Skeletal muscle satellite cell (primary cell): Measurements from ENCODE around the gene CCDC197.

Source experiments
- H3K27me3 ChIP-seq: 2 replicates; pipeline ENCODE4 v1.7.0; 2013; ENCODE audit warnings: low read length; ENCODE audit not compliant: control insufficient read depth, insufficient read depth
- H3K36me3 ChIP-seq: 2 replicates; pipeline ENCODE4 v1.7.0; 2013; ENCODE audit warnings: mild to moderate bottlenecking, control low read depth, low read length; ENCODE audit not compliant: insufficient read depth
- H3K4me1 ChIP-seq: 2 replicates; pipeline ENCODE4 v1.7.0; 2013; ENCODE audit warnings: low read length; ENCODE audit not compliant: control insufficient read depth, insufficient read depth
- H3K4me2 ChIP-seq: 2 replicates; pipeline ENCODE4 v1.7.0; 2013; ENCODE audit warnings: mild to moderate bottlenecking, low read length
- H3K4me3 ChIP-seq: 2 replicates; pipeline ENCODE4 v1.7.0; 2013; ENCODE audit warnings: low read length
- H3K9ac ChIP-seq: 2 replicates; pipeline ENCODE4 v1.7.0; 2013; ENCODE audit warnings: mild to moderate bottlenecking, low read depth, low read length, moderate library complexity
- H3K9me3 ChIP-seq: replicated peaks from 2 replicates; pipeline ENCODE4 v1.7.0; 2013; ENCODE audit warnings: mild to moderate bottlenecking, control low read depth, low read length

Gene CCDC197

DNA sequence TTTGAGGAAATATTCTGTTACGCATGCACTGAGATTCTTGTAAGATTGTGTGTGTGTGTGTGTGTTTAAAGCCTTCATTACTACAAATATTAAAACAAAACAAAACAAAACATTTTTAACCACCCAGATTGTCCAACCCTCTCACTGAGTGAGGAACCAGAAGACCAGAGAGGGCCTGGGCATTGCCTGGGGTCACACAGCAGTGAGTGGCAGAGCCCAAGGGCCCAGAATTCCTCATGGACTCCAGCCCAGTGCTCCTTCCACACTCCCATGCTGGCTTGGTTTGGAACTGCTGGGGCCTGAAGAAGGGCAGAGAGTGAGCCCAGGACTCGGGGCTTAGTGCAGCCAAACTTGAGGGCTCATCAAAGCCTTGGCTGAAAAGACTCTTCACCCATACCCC, 27.4 kb downstream of the CCDC197 start:
- Histone ChIP-seq H3K4me2 (no peak overlapping the region), H3K4me1 (no peaks in the 10 kb centered on the region), H3K9me3 (no peaks in the 10 kb centered on the region), H3K27me3 (no peaks in the 10 kb centered on the region), H3K4me3 (no peak overlapping the region), H3K36me3 (no peaks in the 10 kb centered on the region), H3K9ac (no peak overlapping the region)

DNA sequence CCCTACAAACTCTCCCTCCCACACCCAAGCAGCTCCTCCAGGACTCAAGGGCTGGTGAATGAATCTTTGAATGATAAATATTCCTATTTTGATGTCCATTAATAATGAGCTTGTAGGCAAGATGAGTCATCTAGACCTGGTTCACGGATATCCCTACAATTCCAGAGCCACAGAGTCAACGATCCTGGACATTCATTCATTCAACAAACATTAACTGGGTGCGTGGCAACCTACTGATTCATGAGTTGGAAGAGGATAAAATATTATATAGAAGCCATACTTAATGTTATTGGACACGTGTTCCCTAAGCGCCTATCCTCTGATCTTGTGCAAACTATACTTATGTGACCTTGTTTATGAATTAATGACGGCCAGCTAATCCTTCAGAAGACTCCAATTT, 28.6 kb downstream of the CCDC197 start:
- H3K4me1 ChIP-seq = no peaks in the 10 kb centered on the region
- peak overlapping the region; percentile 16 for H3K4me2 ChIP-seq
- H3K4me3 ChIP-seq = no peak overlapping the region
- no peaks in the 10 kb centered on the region for H3K27me3 ChIP-seq
- no peaks in the 10 kb centered on the region for H3K9me3 ChIP-seq
- H3K9ac ChIP-seq = no peak overlapping the region
- H3K36me3 ChIP-seq = no peaks in the 10 kb centered on the region

DNA sequence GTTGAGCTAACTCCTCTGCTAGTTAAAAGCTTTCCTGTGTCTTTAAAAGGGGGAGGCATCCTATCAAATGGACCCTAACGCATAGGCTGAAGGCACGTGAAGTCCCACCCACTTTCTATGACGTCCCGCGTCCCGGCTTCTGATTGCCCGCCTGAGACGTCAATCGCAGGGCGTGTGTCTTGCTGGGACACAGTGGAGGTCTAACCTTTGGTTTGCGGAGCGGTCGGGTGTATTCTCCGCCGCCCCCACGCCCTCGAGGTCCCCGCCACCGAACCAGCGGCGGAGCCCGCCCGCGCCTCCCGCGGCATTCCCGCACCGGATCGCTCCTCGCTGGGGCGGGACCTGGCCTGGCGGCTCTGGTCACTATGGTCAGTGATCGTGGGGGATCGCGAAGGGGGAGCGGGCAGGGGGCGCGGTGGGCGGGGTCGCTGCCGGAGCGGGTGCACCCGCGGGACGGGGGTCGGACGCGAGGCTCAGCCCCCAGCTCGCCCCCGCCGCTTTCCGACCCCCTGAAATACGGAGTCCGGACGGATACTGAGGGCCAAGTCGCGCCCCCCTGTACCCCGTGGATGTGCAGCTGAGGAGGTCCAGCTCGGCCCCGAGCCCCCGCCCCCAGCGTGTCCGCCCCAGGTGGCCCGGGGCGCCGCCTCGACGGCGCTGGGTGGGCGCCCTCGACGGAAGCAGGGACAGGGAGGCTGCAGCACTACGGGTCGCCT, 29.2 kb downstream of the CCDC197 start, which contains the start of gene OTUB2:
TSS of gene OTUB2 (plus strand) at position 168 of the 716 bp plus-strand sequence. CDS start at position 366, 198 bp downstream.
- H3K9ac ChIP-seq = peak within 1 kb of the TSS; percentile 29
- peak within 1 kb of the TSS; percentile 68 for H3K4me3 ChIP-seq

DNA sequence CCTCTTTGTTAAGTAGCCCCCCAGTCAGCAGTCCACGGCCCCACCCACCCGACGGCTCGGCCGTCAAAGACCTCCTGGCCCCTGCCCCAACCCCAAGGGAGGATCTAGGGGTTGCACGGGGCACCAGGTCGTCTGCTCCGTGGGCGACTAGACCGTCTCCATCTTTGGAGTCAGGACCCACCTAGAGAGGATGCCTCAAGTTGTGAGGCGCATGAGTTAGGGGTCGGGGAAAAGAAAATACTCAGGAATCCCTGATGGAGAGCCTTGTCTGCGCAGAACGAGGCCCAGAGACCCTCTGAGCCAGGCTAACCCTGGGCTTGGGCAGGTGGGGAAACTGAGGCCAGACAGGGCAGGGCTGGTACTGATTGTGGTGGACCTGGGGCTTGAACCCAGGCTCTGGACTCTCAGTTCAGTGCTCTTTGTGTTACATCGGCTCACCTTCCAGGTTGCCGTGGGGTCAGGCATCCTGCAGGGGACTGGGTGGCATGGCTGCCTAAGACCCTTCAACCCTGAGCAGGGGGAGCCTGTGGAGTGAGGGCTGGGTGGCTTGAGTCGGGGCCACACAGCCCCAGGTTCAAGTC, 29.9 kb downstream of the CCDC197 start:
- Histone ChIP-seq H3K9me3 (no peaks in the 10 kb centered on the region), H3K36me3 (no peaks in the 10 kb centered on the region), H3K9ac (no peak overlapping the region), H3K27me3 (no peaks in the 10 kb centered on the region), H3K4me3 (peak overlapping the region; percentile 68), H3K4me2 (peak overlapping the region; percentile 46), H3K4me1 (no peaks in the 10 kb centered on the region)

More for the DNA sequence above, 29.2 kb downstream of the CCDC197 start, which contains the start of gene OTUB2:
- no peaks in the 10 kb centered on the region for H3K4me1 ChIP-seq
- peak within 1 kb of the TSS; percentile 46 for H3K4me2 ChIP-seq
- H3K9me3 ChIP-seq = no peaks in the 10 kb centered on the region
- no peaks in the 10 kb centered on the region for H3K36me3 ChIP-seq
- no peaks in the 10 kb centered on the region for H3K27me3 ChIP-seq

DNA sequence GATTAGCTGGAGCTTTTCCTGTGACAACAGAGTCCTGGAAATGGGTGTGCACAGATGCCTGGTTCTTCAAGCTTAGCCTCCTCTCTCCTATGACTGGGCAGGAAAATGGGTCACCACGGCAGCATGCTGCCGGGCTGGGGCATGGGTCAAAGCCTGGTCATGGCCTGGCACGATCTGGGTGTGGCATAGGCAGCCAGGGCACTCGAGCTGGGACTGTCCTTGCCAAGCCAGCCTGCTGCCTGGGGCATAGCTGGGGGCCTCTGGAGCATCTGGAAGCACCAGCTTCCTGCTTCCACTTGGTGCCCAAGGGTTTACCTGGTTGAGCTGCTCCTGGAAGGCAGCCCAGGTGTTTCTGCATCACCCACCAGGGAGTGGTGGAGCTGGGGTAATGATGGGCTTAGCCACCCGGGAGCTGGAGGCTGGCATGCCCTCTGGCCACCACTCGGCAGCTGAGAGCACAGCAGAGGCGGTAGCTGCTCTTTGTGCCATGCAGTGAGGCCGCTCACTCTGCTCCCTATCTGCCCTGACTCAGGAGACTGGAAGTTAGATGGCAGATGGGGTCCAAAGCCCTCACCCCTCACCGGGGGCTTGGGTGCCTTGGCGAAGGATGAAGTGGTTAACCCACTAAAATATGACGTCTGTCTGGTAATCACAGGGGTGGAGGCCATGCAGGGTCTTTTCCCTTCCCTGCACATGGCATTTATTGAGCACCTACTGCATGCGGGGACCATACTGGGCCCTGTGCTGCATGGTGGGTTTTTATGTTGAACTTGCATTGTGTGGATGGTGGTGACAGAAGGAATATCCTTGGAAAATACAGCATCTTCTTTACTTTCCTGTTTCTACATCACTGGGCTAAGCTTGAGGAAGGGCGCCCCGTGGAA, 30.7 kb downstream of the CCDC197 start:
- Histone ChIP-seq H3K4me3 (no peak overlapping the region), H3K9me3 (no peaks in the 10 kb centered on the region), H3K4me2 (no peak overlapping the region), H3K9ac (no peak overlapping the region), H3K4me1 (no peaks in the 10 kb centered on the region), H3K36me3 (no peaks in the 10 kb centered on the region), H3K27me3 (no peaks in the 10 kb centered on the region)

DNA sequence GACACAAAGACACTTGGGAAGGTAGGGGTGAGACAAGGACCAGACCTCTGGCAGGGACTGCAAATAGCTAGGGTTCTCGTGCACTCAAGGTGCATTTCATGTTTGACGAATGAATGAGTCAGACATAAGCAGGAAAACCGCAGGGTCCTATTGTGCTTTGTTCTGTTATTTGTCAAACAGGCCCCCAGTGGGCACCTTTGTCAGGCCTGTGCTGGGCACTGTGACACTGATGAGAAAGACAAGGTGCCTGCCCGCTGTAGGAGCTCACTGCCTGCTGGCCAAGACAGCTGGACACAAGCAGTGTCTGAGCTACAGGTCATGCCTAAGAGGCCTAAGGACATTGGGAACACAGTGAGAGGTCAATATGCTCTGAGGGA, 31.3 kb downstream of the CCDC197 start:
- Histone ChIP-seq H3K4me1 (no peaks in the 10 kb centered on the region), H3K9me3 (no peaks in the 10 kb centered on the region), H3K36me3 (no peaks in the 10 kb centered on the region), H3K27me3 (no peaks in the 10 kb centered on the region), H3K9ac (no peak overlapping the region), H3K4me2 (no peak overlapping the region), H3K4me3 (no peak overlapping the region)

DNA sequence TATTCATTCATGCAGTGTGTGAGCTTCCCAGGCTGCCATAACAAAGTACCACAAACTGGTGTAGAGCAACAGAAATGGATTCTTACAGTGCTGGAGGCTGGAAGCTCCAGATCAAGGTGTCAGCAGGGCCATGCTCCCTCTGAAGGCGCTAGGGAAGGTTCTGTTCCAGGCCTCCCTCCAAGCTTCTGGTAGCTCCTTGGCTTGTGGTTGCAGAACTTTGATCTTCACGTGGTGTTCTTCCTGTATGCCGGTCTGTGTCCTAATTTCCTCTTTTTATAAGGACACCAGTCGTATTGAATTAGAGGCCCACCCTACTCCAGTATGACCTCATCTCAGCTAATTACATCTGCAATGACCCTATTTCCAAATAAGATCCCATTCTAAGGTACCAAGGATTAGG, 32.2 kb downstream of the CCDC197 start:
- no peaks in the 10 kb centered on the region for H3K4me1 ChIP-seq
- H3K27me3 ChIP-seq = no peaks in the 10 kb centered on the region
- no peaks in the 10 kb centered on the region for H3K36me3 ChIP-seq
- H3K4me2 ChIP-seq = no peak overlapping the region
- H3K9me3 ChIP-seq = no peaks in the 10 kb centered on the region
- no peak overlapping the region for H3K4me3 ChIP-seq
- no peak overlapping the region for H3K9ac ChIP-seq

DNA sequence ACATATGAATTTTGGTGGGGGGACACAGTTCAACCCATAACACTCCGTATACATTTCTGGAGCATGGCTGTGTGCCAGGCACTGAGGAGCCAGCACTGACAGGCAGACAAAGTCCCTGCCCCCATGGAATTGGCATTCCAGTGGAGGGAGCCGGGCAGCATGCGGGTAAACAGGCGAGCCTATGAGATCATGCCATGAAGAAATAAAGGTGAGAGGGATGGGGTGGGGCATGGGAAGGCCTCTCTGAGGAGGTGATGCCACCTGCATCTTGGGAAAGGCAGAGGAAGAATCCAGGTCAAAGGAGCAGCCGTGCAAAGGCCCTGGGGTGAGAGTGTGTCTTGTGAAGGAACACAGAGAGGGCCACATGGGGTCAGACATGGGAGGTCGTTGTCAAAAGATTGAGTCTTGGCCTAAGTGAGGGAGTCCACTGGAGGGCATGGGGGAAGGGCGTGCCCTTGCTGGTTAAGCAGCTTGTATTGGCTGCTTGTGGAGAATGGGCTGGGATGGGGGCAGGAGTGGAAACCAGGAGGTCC, 32.6 kb downstream of the CCDC197 start:
- no peak overlapping the region for H3K4me2 ChIP-seq
- H3K9me3 ChIP-seq = no peaks in the 10 kb centered on the region
- no peaks in the 10 kb centered on the region for H3K36me3 ChIP-seq
- H3K4me3 ChIP-seq = no peak overlapping the region
- H3K9ac ChIP-seq = no peak overlapping the region
- H3K4me1 ChIP-seq = no peaks in the 10 kb centered on the region
- no peaks in the 10 kb centered on the region for H3K27me3 ChIP-seq

DNA sequence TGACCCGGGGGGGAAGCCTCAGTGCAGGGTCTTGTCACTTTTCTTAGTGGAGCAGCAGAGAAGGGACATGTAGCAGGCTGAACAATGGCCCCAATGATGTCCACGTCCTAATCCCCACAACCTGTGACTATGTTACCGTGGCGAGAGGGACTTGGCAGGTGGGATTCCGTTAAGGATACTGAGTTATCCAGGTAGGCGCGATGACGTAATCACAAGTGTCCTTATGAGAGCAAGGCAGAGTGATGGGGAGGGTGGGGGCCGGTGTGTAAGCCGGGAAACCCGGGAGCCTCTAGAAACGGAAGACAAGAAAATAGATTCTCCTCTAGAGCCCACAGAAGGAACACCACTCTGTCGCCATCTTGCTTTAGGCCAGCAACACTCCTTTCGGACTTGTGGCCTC, 33.5 kb downstream of the CCDC197 start:
- Histone ChIP-seq H3K4me1 (no peaks in the 10 kb centered on the region), H3K9ac (no peak overlapping the region), H3K4me2 (no peak overlapping the region), H3K4me3 (no peak overlapping the region), H3K36me3 (no peaks in the 10 kb centered on the region), H3K27me3 (no peaks in the 10 kb centered on the region), H3K9me3 (no peaks in the 10 kb centered on the region)

DNA sequence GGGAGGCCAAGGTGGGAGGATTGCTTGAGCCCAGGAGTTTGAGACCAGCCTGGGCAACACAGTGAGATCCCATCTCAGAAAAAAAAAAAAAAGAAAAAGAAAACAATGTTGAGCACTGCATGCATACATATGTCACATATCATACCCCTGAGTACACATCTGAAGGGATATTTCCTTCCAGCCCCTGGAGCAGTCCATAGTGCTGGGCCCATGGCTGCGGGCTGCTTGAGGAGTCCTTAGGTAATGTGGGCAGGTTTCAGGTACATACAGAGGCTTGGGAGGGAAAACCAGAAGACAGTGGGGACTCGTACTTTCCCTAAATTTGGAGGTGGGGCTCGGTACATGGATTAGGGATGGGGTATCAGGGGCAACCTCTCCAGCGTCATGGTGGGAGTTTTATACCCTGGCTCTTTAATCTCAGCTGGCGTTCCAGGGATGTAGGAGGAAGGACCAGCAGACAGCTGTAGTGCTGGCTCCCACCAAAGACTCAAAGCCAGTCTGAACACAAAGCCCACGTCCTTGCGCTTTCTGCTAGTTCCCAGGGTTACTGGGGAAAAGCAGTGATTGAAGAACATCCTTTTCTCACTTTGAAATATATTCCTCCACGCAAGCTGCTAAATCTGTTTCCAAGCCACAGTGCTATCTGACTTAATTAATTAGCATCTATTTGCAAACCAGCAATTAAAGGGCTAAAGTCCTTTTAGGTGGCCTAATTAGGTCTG, 34.2 kb downstream of the CCDC197 start:
- Histone ChIP-seq H3K27me3 (no peaks in the 10 kb centered on the region), H3K4me1 (no peaks in the 10 kb centered on the region), H3K9ac (no peak overlapping the region), H3K36me3 (no peaks in the 10 kb centered on the region), H3K4me2 (no peak overlapping the region), H3K9me3 (no peaks in the 10 kb centered on the region), H3K4me3 (no peak overlapping the region)

DNA sequence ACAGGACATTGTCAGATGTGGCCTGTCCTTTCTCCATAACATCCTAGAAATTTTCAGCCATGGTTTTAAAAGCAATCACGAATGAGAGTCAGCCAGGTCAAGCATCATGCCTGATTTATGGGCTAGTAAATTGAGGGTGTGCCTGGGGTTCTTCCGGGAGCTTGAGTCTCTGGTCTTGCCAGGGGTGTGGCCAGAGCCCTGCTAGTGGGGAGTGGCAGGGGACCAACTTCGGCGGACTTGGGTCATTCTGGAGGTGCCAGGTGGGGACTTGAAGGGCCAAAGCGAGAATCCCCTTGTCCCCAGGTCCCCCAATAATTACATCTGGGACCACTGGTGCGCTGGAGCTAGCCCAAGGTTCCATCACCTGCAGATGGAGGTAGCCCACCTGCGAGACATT, 34.8 kb downstream of the CCDC197 start:
- Histone ChIP-seq H3K4me3 (no peak overlapping the region), H3K9me3 (no peaks in the 10 kb centered on the region), H3K9ac (no peak overlapping the region), H3K4me1 (no peaks in the 10 kb centered on the region), H3K36me3 (no peaks in the 10 kb centered on the region), H3K27me3 (no peaks in the 10 kb centered on the region), H3K4me2 (no peak overlapping the region)
